Endodermal cell (in vitro differentiated cells): ENCODE measurements around the gene EPHB3. TPM values are rescaled to one million over a fixed set of nuclear protein-coding genes. Genes with fewer than 3 reads are reported as not detected.

Source experiments
- DNase-seq: peaks from one replicate; pipeline ENCODE4 v3.0.0-alpha.2; 2017
- H3K27ac ChIP-seq: 2 replicates; pipeline ENCODE4 v1.5.1; 2013; ENCODE audit warnings: mild to moderate bottlenecking, low read depth, low read length, moderate library complexity
- H3K27me3 ChIP-seq: 2 replicates; pipeline ENCODE4 v1.6.1; 2013; ENCODE audit warnings: mild to moderate bottlenecking, low read length, moderate library complexity; ENCODE audit not compliant: insufficient read depth, control insufficient read depth, poor library complexity, severe bottlenecking
- H3K36me3 ChIP-seq: 2 replicates; pipeline ENCODE4 v1.7.0; 2013; ENCODE audit warnings: mild to moderate bottlenecking, low read length, moderate library complexity; ENCODE audit not compliant: control insufficient read depth, insufficient read depth
- H3K4me1 ChIP-seq: one replicate; pipeline ENCODE4 v1.7.0; 2013; ENCODE audit warnings: low read length; ENCODE audit not compliant: control insufficient read depth, insufficient read depth
- H3K4me3 ChIP-seq: 2 replicates; pipeline ENCODE4 v1.5.1; 2013; ENCODE audit warnings: mild to moderate bottlenecking, low read length, moderate library complexity
- H3K9ac ChIP-seq: 2 replicates; pipeline ENCODE4 v1.6.1; 2013; ENCODE audit warnings: mild to moderate bottlenecking, low read length, moderate library complexity; ENCODE audit not compliant: poor library complexity, severe bottlenecking; ENCODE audit errors: extremely low read depth
- H3K9me3 ChIP-seq: 2 replicates; pipeline ENCODE4 v1.6.1; 2013; ENCODE audit warnings: mild to moderate bottlenecking, low read length, moderate library complexity; ENCODE audit not compliant: control insufficient read depth
- H3K27ac Mint-ChIP-seq: 2 replicates; pipeline ENCODE4 v1.8.0; 2020; ENCODE audit warnings: mixed read lengths
- H3K27me3 Mint-ChIP-seq: 2 replicates; pipeline ENCODE4 v1.8.0; 2021; ENCODE audit warnings: mild to moderate bottlenecking, mixed read lengths; ENCODE audit not compliant: insufficient read depth
- H3K36me3 Mint-ChIP-seq: 2 replicates; pipeline ENCODE4 v1.8.0; 2020; ENCODE audit warnings: low read depth, mixed read lengths
- H3K4me1 Mint-ChIP-seq: 2 replicates; pipeline ENCODE4 v1.8.0; 2020; ENCODE audit warnings: mixed read lengths
- H3K4me3 Mint-ChIP-seq: 2 replicates; pipeline ENCODE4 v1.8.0; 2020; ENCODE audit warnings: mild to moderate bottlenecking, moderate library complexity, mixed read lengths
- H3K9me3 Mint-ChIP-seq: 2 replicates; pipeline ENCODE4 v1.8.0; 2020; ENCODE audit warnings: mild to moderate bottlenecking, mixed read lengths
- CTCF ChIP-seq: fragments of 200-600 bp; sonication (generic); conservative IDR thresholded peaks from 2 replicates; pipeline ENCODE4 v1.5.0; 2021; ENCODE audit warnings: antibody characterized with exemption, mild to moderate bottlenecking
- WGBS, 2 experiments: methylation state at CpG; one replicate each; pipeline versions ENCODE4 v1.1.5 to v1.1.7; 2013; ENCODE audit warnings: missing lambda C conversion rate in 2 of 2, mixed read lengths in 1 of 2; ENCODE audit not compliant: insufficient coverage in 1 of 2, insufficient read length in 1 of 2; 5-methylcytosine and 5-hydroxymethylcytosine counted together
- total RNA-seq, 2 donors: library from RNA; stranded (reverse); fragmentation: NEBNext Ultra II Directional in 1 of 2; extraction: Animal tissue kit (Norgen Biotek cat#: 25700) in 1 of 2; gene quantifications; 2 replicates in 1 of 2; 3 replicates in 1 of 2; pipeline ENCODE4 v1.2.1, GENCODE V29; 2021

EPHB3 gene
- total RNA-seq, 2 donors from 2014 or later, result 32.7 to 36.9 TPM

GRCh38 chr3:184570489-184570888 lies 8.9 kb downstream of the EPHB3 start:
- Mint-ChIP-seq H3K36me3 (peaks cover 25% of the 10 kb centered on the region), H3K27ac (peak overlapping the region; percentile 55), H3K9me3 (no peaks in the 10 kb centered on the region), H3K4me3 (peak overlapping the region; percentile 63), H3K4me1 (peaks cover 44% of the 10 kb centered on the region), H3K27me3 (peaks cover 54% of the 10 kb centered on the region)
- H3K36me3 ChIP-seq, result peaks cover 59% of the 10 kb centered on the region
- H3K27me3 ChIP-seq, result peaks cover 17% of the 10 kb centered on the region
- DNase-seq, result peak; percentile 82
- no peaks in the 10 kb centered on the region for H3K9me3 ChIP-seq
- H3K4me1 ChIP-seq, result peaks cover 38% of the 10 kb centered on the region
- H3K27ac ChIP-seq, result peak overlapping the region; percentile 87
- no peak overlapping the region for H3K9ac ChIP-seq
- no peak for TF ChIP-seq CTCF
- H3K4me3 ChIP-seq, result peak overlapping the region; percentile 72
- WGBS, 2 experiments, result 10 to 36% methylated on average over 2 to 6 of the region's 6 CpGs

- H3K36me3 ChIP-seq, result peaks cover 65% of the 10 kb centered on the region
- peaks cover 42% of the 10 kb centered on the region for H3K4me1 Mint-ChIP-seq
- no peaks in the 10 kb centered on the region for H3K9me3 ChIP-seq
- no peak for TF ChIP-seq CTCF
- H3K27ac ChIP-seq, result no peak overlapping the region
- H3K4me3 ChIP-seq, result no peak overlapping the region
- H3K36me3 Mint-ChIP-seq, result peaks cover 37% of the 10 kb centered on the region
- H3K4me1 ChIP-seq, result peaks cover 33% of the 10 kb centered on the region
- no peak overlapping the region for H3K4me3 Mint-ChIP-seq
- no peak overlapping the region for H3K27ac Mint-ChIP-seq
- peaks cover 44% of the 10 kb centered on the region for H3K27me3 Mint-ChIP-seq
- DNase-seq, result no peak
- 92 to 97% methylated on average over 9 to 12 of the region's 12 CpGs for WGBS, 2 experiments
- no peak overlapping the region for H3K9ac ChIP-seq
- no peaks in the 10 kb centered on the region for H3K9me3 Mint-ChIP-seq
- peaks cover 9% of the 10 kb centered on the region for H3K27me3 ChIP-seq
Measured at GRCh38 chr3:184571750-184572377, 10.3 kb downstream of the EPHB3 start.

GRCh38 chr3:184572633-184573270 lies 11.2 kb downstream of the EPHB3 start:
- H3K4me3 ChIP-seq, result no peak overlapping the region
- no peak overlapping the region for H3K27ac Mint-ChIP-seq

More at GRCh38 chr3:184572633-184573270, 11.2 kb downstream of the EPHB3 start:
- no peaks in the 10 kb centered on the region for H3K9me3 Mint-ChIP-seq
- 93 to 95% methylated on average over 25 to 33 of the region's 33 CpGs for WGBS, 2 experiments
- peaks cover 37% of the 10 kb centered on the region for H3K4me1 Mint-ChIP-seq
- H3K9me3 ChIP-seq, result no peaks in the 10 kb centered on the region
- H3K36me3 Mint-ChIP-seq, result peaks cover 42% of the 10 kb centered on the region
- TF ChIP-seq CTCF, result no peak
- peaks cover 30% of the 10 kb centered on the region for H3K4me1 ChIP-seq
- peaks cover 35% of the 10 kb centered on the region for H3K27me3 Mint-ChIP-seq
- H3K4me3 Mint-ChIP-seq, result no peak overlapping the region
- no peak for DNase-seq
- peaks cover 4% of the 10 kb centered on the region for H3K27me3 ChIP-seq
- no peak overlapping the region for H3K9ac ChIP-seq
- peaks cover 65% of the 10 kb centered on the region for H3K36me3 ChIP-seq
- H3K27ac ChIP-seq, result no peak overlapping the region
